RKO (cell line): ENCODE results near the gene UBAC2.
"Not testable (repeated sequence)": the region's sequence is repeated elsewhere in the genome, so short reads cannot be mapped to it uniquely, and the experiment has no call there.

ENCODE experiments used
- DNase-seq: peaks from one replicate; pipeline ENCODE4 v3.0.0-alpha.2; 2016; ENCODE audit warnings: low spot score

The UBAC2 gene

GRCh38 chr13:99378985-99379733 lies 178.5 kb downstream of the UBAC2 start:
- DNase-seq, result no peak

- DNase-seq, result no peak
Observed at GRCh38 chr13:99379856-99380801, 179.5 kb downstream of the UBAC2 start.

GRCh38 chr13:99380921-99381645 lies 180.4 kb downstream of the UBAC2 start:
- no peak for DNase-seq

- DNase-seq, result no peak
Observed at GRCh38 chr13:99381766-99382165, 181.1 kb downstream of the UBAC2 start.

- DNase-seq, result no peak
Observed at GRCh38 chr13:99382428-99383133, 181.9 kb downstream of the UBAC2 start.

- DNase-seq, result no peak
Observed at GRCh38 chr13:99383511-99383921, 182.9 kb downstream of the UBAC2 start.

GRCh38 chr13:99383946-99384345 lies 183.3 kb downstream of the UBAC2 start:
- DNase-seq, result no peak

- DNase-seq, result no peak
Observed at GRCh38 chr13:99384468-99384867, 183.8 kb downstream of the UBAC2 start.

- DNase-seq, result no peak
Observed at GRCh38 chr13:99385161-99385560, 184.5 kb downstream of the UBAC2 start.

GRCh38 chr13:99385940-99386339 lies 185.3 kb downstream of the UBAC2 start:
- no peak for DNase-seq

- DNase-seq, result no peak
Observed at GRCh38 chr13:99386495-99386894, 185.8 kb downstream of the UBAC2 start.

GRCh38 chr13:99386911-99387788 lies 186.5 kb downstream of the UBAC2 start:
- DNase-seq, result peak; percentile 8

- no peak for DNase-seq
Observed at GRCh38 chr13:99388334-99388923, 187.8 kb downstream of the UBAC2 start.

GRCh38 chr13:99389094-99389493 lies 188.4 kb downstream of the UBAC2 start:
- not testable (repeated sequence) for DNase-seq

- DNase-seq, result no peak
Observed at GRCh38 chr13:99389520-99390304, 189.1 kb downstream of the UBAC2 start.

GRCh38 chr13:99390601-99391000 lies 189.9 kb downstream of the UBAC2 start:
- no peak for DNase-seq

GRCh38 chr13:99391781-99392469 lies 191.3 kb downstream of the UBAC2 start:
- DNase-seq, result no peak

GRCh38 chr13:99392470-99393135 lies 191.9 kb downstream of the UBAC2 start:
- DNase-seq, result no peak
